ENCODE results near the gene STRADA. TPM values are rescaled to one million over a fixed set of nuclear protein-coding genes. Genes with fewer than 3 reads are reported as not detected.

The STRADA gene
- total and polyA plus RNA-seq, 2 donors (not counting 1 experiment from before 2014, with no cell fraction given), result 22.8 TPM

GRCh38 chr17:63704836-63705235 lies 36.8 kb downstream of the STRADA start:
- no peaks in the 10 kb centered on the region for H4K20me1 ChIP-seq (ENCODE audit: control insufficient read depth, extremely low read depth, insufficient read depth, low read length)
- H3K4me3 ChIP-seq (replicated peaks in 1 of 4; ENCODE audit: control extremely low read depth in 1 of 4, insufficient read depth in 1 of 4, low read depth in 3 of 4, low read length in 4 of 4), result no peak overlapping the region
- no peaks in the 10 kb centered on the region for H3K79me2 ChIP-seq (ENCODE audit: control insufficient read depth, insufficient read depth, low read length)
- no peak overlapping the region for H3K27ac ChIP-seq (ENCODE audit: insufficient read depth, low read length)
- no peak overlapping the region for H3K4me2 ChIP-seq (ENCODE audit: extremely low read depth, insufficient read depth, low read length)
- TF ChIP-seq CTCF (conservative IDR thresholded peaks at IDR 0.05 in 1 of 2, IDR thresholded peaks at IDR 0.05 in 1 of 2; ENCODE audit: low read depth in 1 of 2, low read length in 2 of 2) (no peak), EZH2 (IDR thresholded peaks at IDR 0.05; ENCODE audit: low read length, missing control alignments) (no peak)
- H2AFZ ChIP-seq (ENCODE audit: low read length), result no peak overlapping the region
- no peaks in the 10 kb centered on the region for H3K9me3 ChIP-seq (ENCODE audit: control insufficient read depth, insufficient read depth, low read depth, low read length)
- H3K9ac ChIP-seq (ENCODE audit: insufficient read depth, low read length), result no peak overlapping the region
- peaks cover 11% of the 10 kb centered on the region for H3K36me3 ChIP-seq (ENCODE audit: control insufficient read depth, insufficient read depth, low read length)
- DNase-seq (ENCODE audit: low read depth in 2 of 2), result no peak
- H3K27me3 ChIP-seq (ENCODE audit: control insufficient read depth, insufficient read depth, low read length), result no peaks in the 10 kb centered on the region
- H3K4me1 ChIP-seq (ENCODE audit: control insufficient read depth, extremely low read depth, insufficient read depth, low read length), result no peaks in the 10 kb centered on the region

- Histone ChIP-seq H3K36me3 (ENCODE audit: control insufficient read depth, insufficient read depth, low read length) (peaks cover 9% of the 10 kb centered on the region), H3K79me2 (ENCODE audit: control insufficient read depth, insufficient read depth, low read length) (no peaks in the 10 kb centered on the region), H3K27me3 (ENCODE audit: control insufficient read depth, insufficient read depth, low read length) (no peaks in the 10 kb centered on the region), H3K9ac (ENCODE audit: insufficient read depth, low read length) (no peak overlapping the region), H4K20me1 (ENCODE audit: control insufficient read depth, extremely low read depth, insufficient read depth, low read length) (no peaks in the 10 kb centered on the region), H3K9me3 (ENCODE audit: control insufficient read depth, insufficient read depth, low read depth, low read length) (no peaks in the 10 kb centered on the region), H2AFZ (ENCODE audit: low read length) (no peak overlapping the region), H3K4me1 (ENCODE audit: control insufficient read depth, extremely low read depth, insufficient read depth, low read length) (no peaks in the 10 kb centered on the region), H3K4me3 (replicated peaks in 1 of 4; ENCODE audit: control extremely low read depth in 1 of 4, insufficient read depth in 1 of 4, low read depth in 3 of 4, low read length in 4 of 4) (no peak overlapping the region), H3K27ac (ENCODE audit: insufficient read depth, low read length) (no peak overlapping the region), H3K4me2 (ENCODE audit: extremely low read depth, insufficient read depth, low read length) (no peak overlapping the region)
- DNase-seq (ENCODE audit: low read depth in 2 of 2), result no peak
- TF ChIP-seq EZH2 (IDR thresholded peaks at IDR 0.05; ENCODE audit: low read length, missing control alignments) (no peak), CTCF (conservative IDR thresholded peaks at IDR 0.05 in 1 of 2, IDR thresholded peaks at IDR 0.05 in 1 of 2; ENCODE audit: low read depth in 1 of 2, low read length in 2 of 2) (no peak)
Observed at GRCh38 chr17:63704259-63704576, 37.4 kb downstream of the STRADA start.

- TF ChIP-seq EZH2 (IDR thresholded peaks at IDR 0.05; ENCODE audit: low read length, missing control alignments), result no peak
- no peak for TF ChIP-seq CTCF (conservative IDR thresholded peaks at IDR 0.05 in 1 of 2, IDR thresholded peaks at IDR 0.05 in 1 of 2; ENCODE audit: low read depth in 1 of 2, low read length in 2 of 2)
- no peak overlapping the region for H3K27ac ChIP-seq (ENCODE audit: insufficient read depth, low read length)
- H3K79me2 ChIP-seq (ENCODE audit: control insufficient read depth, insufficient read depth, low read length), result no peaks in the 10 kb centered on the region
- H3K4me1 ChIP-seq (ENCODE audit: control insufficient read depth, extremely low read depth, insufficient read depth, low read length), result no peaks in the 10 kb centered on the region
- H3K4me3 ChIP-seq (replicated peaks in 1 of 4; ENCODE audit: control extremely low read depth in 1 of 4, insufficient read depth in 1 of 4, low read depth in 3 of 4, low read length in 4 of 4), result no peak overlapping the region
- no peak for DNase-seq (ENCODE audit: low read depth in 2 of 2)
- no peaks in the 10 kb centered on the region for H3K27me3 ChIP-seq (ENCODE audit: control insufficient read depth, insufficient read depth, low read length)
- no peaks in the 10 kb centered on the region for H3K9me3 ChIP-seq (ENCODE audit: control insufficient read depth, insufficient read depth, low read depth, low read length)
- H2AFZ ChIP-seq (ENCODE audit: low read length), result no peak overlapping the region
- no peaks in the 10 kb centered on the region for H4K20me1 ChIP-seq (ENCODE audit: control insufficient read depth, extremely low read depth, insufficient read depth, low read length)
- H3K4me2 ChIP-seq (ENCODE audit: extremely low read depth, insufficient read depth, low read length), result no peak overlapping the region
- peaks cover 7% of the 10 kb centered on the region for H3K36me3 ChIP-seq (ENCODE audit: control insufficient read depth, insufficient read depth, low read length)
- H3K9ac ChIP-seq (ENCODE audit: insufficient read depth, low read length), result no peak overlapping the region
Observed at GRCh38 chr17:63703556-63704258, 37.9 kb downstream of the STRADA start.

Data from fibroblast of lung (primary cell).